H1 (cell line): ENCODE data around the gene PGP. TPM values are rescaled to one million over a fixed set of nuclear protein-coding genes. Genes with fewer than 3 reads are reported as not detected.

Experiments
- POLR2A ChIP-seq, 2 experiments: IDR thresholded peaks; 1 replicate in 1 of 2; 2 replicates in 1 of 2; pipeline ENCODE4 v1.6.1; 2011; ENCODE audit warnings: low read depth in 2 of 2, low read length in 2 of 2, mild to moderate bottlenecking in 2 of 2; ENCODE audit errors: control extremely low read depth in 1 of 2
- RBBP5 ChIP-seq: IDR thresholded peaks from 2 replicates; pipeline ENCODE4 v1.7.1; 2012; ENCODE audit warnings: low read depth, mild to moderate bottlenecking, inconsistent platforms, low read length, moderate library complexity, borderline replicate concordance
- RXRA ChIP-seq: IDR thresholded peaks from 2 replicates; pipeline ENCODE4 v1.6.1; 2011; ENCODE audit warnings: low read depth, mild to moderate bottlenecking, low read length, moderate library complexity; ENCODE audit not compliant: insufficient read depth
- TCF12 ChIP-seq: IDR thresholded peaks from 2 replicates; pipeline ENCODE4 v1.6.1; 2011; ENCODE audit warnings: low read depth, mild to moderate bottlenecking, low read length
- polyA plus RNA-seq, 7 experiments: library from polyadenylated mRNA; depleted of rRNA in 3 of 7; stranded (reverse) in 5 of 7; unstranded in 2 of 7; fragments of >200 nt in 5 of 7; fragments of 200-250 nt in 2 of 7; gene quantifications; 1 replicate in 5 of 7; 2 replicates in 1 of 7; 4 replicates in 1 of 7; pipeline versions ENCODE4 v1.2.1 to v1.2.3, GENCODE V29; 2011 to 2013; ENCODE audit warnings: missing spikeins in 2 of 7, mixed read lengths in 2 of 7
- total RNA-seq: library from RNA; stranded (reverse); fragmentation: NEBNext Ultra II Directional; extraction: Animal tissue kit (Norgen Biotek cat#: 25700); gene quantifications from 2 replicates; pipeline ENCODE4 v1.2.1, GENCODE V29; 2021
- TF ChIP-seq, protein P1 (sequence below): fragments of 300-600 bp; sonication (generic); IDR thresholded peaks from 2 replicates; pipeline ENCODE4 v1.7.1; 2012; ENCODE audit warnings: low read length, moderate library complexity, mild to moderate bottlenecking, inconsistent platforms; ENCODE audit not compliant: insufficient replicate concordance

The PGP gene
- total and polyA plus RNA-seq, 2 of the 8 experiments (the other 6 are each of a cell fraction or from before 2014, with no cell fraction given), result 30.9 to 55.9 TPM

DNA sequence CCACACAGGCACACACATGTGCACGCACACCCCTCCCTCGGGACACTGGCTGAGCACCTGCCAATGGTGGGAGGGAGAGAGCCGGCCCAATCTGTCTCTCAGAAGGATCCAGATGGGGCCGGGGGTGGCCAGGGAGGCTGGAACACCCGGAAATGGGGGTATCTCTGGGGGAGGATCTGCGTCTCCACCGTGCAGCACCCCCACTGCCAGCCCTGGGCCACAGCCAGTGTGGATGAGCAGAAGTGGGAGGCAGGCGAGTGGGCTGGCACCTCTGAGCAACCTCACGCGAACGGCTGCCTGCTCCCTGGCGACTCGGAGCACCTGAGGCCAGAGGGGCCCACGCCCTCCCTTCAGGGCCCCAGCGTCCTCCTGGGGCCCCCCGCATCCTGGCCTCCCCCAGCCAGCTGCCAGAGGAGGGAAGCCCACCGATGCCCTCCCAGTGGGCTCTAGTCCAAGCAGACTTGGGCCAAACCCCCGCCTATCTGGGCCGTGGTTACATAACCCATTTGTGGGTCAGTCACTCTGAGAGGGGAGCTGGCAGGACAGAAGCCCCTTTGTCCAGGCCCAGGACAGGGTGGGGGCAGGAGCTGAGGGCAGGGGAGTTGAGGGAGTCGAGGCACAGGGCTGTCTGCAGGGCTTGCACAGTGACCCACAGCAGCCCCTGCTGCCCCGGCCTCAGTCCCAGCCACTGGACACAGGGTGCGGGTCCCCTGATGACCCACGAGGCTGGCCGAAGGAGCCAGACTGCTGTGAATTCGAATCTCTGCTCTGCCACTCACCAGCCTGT lies 23.8 kb downstream of the PGP start (continued):
- TF ChIP-seq, protein P1, sequence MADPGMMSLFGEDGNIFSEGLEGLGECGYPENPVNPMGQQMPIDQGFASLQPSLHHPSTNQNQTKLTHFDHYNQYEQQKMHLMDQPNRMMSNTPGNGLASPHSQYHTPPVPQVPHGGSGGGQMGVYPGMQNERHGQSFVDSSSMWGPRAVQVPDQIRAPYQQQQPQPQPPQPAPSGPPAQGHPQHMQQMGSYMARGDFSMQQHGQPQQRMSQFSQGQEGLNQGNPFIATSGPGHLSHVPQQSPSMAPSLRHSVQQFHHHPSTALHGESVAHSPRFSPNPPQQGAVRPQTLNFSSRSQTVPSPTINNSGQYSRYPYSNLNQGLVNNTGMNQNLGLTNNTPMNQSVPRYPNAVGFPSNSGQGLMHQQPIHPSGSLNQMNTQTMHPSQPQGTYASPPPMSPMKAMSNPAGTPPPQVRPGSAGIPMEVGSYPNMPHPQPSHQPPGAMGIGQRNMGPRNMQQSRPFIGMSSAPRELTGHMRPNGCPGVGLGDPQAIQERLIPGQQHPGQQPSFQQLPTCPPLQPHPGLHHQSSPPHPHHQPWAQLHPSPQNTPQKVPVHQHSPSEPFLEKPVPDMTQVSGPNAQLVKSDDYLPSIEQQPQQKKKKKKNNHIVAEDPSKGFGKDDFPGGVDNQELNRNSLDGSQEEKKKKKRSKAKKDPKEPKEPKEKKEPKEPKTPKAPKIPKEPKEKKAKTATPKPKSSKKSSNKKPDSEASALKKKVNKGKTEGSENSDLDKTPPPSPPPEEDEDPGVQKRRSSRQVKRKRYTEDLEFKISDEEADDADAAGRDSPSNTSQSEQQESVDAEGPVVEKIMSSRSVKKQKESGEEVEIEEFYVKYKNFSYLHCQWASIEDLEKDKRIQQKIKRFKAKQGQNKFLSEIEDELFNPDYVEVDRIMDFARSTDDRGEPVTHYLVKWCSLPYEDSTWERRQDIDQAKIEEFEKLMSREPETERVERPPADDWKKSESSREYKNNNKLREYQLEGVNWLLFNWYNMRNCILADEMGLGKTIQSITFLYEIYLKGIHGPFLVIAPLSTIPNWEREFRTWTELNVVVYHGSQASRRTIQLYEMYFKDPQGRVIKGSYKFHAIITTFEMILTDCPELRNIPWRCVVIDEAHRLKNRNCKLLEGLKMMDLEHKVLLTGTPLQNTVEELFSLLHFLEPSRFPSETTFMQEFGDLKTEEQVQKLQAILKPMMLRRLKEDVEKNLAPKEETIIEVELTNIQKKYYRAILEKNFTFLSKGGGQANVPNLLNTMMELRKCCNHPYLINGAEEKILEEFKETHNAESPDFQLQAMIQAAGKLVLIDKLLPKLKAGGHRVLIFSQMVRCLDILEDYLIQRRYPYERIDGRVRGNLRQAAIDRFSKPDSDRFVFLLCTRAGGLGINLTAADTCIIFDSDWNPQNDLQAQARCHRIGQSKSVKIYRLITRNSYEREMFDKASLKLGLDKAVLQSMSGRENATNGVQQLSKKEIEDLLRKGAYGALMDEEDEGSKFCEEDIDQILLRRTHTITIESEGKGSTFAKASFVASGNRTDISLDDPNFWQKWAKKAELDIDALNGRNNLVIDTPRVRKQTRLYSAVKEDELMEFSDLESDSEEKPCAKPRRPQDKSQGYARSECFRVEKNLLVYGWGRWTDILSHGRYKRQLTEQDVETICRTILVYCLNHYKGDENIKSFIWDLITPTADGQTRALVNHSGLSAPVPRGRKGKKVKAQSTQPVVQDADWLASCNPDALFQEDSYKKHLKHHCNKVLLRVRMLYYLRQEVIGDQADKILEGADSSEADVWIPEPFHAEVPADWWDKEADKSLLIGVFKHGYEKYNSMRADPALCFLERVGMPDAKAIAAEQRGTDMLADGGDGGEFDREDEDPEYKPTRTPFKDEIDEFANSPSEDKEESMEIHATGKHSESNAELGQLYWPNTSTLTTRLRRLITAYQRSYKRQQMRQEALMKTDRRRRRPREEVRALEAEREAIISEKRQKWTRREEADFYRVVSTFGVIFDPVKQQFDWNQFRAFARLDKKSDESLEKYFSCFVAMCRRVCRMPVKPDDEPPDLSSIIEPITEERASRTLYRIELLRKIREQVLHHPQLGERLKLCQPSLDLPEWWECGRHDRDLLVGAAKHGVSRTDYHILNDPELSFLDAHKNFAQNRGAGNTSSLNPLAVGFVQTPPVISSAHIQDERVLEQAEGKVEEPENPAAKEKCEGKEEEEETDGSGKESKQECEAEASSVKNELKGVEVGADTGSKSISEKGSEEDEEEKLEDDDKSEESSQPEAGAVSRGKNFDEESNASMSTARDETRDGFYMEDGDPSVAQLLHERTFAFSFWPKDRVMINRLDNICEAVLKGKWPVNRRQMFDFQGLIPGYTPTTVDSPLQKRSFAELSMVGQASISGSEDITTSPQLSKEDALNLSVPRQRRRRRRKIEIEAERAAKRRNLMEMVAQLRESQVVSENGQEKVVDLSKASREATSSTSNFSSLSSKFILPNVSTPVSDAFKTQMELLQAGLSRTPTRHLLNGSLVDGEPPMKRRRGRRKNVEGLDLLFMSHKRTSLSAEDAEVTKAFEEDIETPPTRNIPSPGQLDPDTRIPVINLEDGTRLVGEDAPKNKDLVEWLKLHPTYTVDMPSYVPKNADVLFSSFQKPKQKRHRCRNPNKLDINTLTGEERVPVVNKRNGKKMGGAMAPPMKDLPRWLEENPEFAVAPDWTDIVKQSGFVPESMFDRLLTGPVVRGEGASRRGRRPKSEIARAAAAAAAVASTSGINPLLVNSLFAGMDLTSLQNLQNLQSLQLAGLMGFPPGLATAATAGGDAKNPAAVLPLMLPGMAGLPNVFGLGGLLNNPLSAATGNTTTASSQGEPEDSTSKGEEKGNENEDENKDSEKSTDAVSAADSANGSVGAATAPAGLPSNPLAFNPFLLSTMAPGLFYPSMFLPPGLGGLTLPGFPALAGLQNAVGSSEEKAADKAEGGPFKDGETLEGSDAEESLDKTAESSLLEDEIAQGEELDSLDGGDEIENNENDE, result no peak
- no peak for TF ChIP-seq RXRA
- no peak for TF ChIP-seq TCF12
- TF ChIP-seq RBBP5, result no peak
- no peak for TF ChIP-seq POLR2A (IDR thresholded peaks at IDR 0.05; ENCODE audit: control extremely low read depth in 1 of 2, low read depth in 2 of 2, low read length in 2 of 2)
